IPS-NIHi7 (cell line): Measurements from ENCODE around the gene TM4SF18.
A peak's percentile ranks its signal among the peaks of the same experiment; 100 is the strongest.
"Not testable (repeated sequence)": the region's sequence is repeated elsewhere in the genome, so short reads cannot be mapped to it uniquely, and the experiment has no call there.

Experiments
- DNase-seq: peaks from one replicate; pipeline ENCODE4 v3.0.0; 2012; ENCODE audit warnings: mixed read lengths; ENCODE audit errors: extremely low spot score

Gene TM4SF18, protein sequence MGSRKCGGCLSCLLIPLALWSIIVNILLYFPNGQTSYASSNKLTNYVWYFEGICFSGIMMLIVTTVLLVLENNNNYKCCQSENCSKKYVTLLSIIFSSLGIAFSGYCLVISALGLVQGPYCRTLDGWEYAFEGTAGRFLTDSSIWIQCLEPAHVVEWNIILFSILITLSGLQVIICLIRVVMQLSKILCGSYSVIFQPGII

DNA sequence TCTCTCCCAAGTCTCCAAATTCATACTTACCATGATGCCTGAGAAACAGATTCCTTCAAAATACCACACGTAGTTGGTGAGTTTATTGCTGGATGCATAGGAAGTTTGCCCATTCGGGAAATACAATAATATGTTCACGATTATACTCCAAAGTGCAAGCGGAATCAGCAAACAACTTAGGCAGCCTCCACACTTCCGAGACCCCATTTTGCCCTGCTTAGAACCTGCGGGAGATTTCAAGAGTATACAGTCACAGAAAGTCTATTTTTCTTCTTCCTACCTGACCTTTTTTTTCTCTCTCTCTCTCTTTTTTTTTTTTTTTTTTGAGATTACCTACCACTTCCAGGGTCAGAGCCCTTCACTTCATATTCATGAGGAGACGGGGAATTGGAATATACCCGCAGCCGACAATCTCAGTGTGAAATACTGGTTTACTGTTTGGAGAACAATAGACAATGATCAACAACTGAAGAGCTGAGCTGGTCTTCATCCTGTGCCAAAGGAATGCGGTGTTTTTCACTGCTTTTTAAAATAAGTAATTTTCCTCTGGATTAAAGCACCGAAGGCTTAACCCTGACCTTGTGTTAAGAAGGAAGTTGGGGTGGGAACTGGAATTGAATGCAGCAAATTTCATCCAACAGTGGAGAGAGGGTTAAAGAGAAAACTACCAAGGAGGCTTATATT is at the start of gene TM4SF18:
Gene TM4SF18 (minus strand): TSS at position 461 of the 684 bp plus-strand sequence. CDS start 254 bp downstream, at position 207.
- DNase-seq = no peak

DNA sequence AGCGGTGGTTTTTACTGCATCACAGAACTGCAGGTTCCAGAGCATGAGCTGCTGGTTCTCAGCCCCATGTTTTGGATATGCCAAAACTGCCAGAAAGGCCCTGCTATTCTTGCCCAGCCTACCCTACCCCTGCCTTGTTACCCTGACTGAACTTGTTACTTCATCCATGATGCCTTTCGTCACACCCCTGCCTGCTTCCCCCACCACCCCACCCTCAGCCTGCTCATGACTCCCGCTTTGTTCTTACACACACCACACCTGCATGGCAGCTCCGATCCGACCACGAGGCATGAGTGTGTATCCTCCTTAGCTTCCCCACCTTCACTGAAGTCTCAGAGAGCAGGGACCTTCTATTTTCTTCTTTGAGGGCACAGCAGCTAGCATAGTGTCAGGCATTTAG is 49.1 kb upstream of the TM4SF18 start:
- no peak for DNase-seq

DNA sequence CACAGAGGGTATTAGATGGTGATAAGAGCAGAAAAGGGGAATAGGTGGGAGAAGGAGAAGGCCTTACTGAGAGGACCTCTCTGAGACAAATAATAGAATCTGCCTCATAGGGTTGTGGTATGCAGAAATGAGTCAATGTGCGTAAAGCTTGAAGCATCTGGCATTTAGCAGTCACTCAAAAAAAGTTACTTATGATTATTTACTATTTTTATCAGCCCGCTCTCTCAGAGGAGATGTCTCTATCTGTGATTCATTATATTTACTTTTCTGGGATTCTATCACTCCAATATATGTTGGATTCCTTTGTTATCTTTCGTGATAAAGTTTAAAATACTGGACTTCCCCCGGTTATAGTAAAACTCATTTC is 48.6 kb upstream of the TM4SF18 start:
- no peak for DNase-seq

DNA sequence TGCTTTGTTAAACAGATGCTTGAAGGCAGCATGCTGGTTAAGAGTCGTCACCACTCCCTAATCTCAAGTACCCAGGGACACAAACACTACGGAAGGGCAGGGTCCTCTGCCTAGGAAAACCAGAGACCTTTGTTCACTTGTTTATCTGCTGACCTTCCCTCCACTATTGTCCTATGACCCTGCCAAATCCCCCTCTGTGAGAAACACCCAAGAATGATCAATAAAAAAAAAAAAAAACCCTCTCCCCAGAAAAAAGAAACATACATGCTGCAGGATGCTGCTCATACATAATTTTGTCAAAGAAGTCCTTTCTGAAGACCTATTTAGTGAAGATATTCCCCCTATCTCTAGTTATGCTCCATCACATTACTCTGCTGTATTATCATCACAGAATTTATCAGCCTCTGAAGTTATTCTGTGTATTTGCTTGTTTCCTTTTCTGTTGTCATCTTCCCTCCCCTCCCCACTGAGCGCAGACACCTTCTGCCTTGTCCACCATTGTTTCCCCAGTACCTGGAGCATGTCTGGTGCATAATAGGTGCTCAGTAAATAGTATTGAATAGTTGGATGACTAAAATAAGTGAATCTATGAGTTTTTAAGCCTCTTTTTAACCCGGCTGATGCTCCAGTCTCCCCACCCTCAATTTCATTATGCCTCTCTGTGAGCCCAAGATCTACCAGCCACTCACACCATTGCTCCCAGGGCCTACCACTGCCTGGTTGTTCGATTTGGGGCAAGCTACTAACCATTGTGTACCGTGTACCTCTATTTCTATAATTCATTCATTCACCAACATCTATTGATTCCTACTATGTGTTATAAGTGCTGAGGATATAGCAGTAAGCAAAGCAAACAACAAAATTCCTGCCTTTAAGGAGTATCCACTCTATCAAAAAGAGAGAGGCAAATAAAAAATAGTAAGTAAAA is 48.0 kb upstream of the TM4SF18 start:
- DNase-seq = no peak

DNA sequence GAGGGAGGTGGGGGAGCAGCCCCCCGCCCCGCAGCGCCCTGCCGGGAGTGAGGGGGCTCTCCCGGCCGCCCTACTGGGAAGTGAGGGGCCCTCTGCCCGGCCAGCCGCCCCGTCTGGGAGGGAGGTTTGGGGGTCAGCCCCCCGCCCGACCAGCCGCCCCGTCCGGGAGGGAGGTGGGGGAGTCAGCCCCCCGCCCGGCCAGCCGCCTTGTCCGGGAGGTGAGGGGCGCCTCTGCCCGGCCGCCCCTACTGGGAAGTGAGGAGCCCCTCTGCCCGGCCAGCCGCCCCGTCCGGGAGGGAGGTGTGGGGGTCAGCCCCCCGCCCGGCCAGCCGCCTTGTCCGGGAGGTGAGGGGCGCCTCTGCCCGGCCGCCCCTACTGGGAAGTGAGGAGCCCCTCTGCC is 46.8 kb upstream of the TM4SF18 start:
- not testable (repeated sequence) for DNase-seq

DNA sequence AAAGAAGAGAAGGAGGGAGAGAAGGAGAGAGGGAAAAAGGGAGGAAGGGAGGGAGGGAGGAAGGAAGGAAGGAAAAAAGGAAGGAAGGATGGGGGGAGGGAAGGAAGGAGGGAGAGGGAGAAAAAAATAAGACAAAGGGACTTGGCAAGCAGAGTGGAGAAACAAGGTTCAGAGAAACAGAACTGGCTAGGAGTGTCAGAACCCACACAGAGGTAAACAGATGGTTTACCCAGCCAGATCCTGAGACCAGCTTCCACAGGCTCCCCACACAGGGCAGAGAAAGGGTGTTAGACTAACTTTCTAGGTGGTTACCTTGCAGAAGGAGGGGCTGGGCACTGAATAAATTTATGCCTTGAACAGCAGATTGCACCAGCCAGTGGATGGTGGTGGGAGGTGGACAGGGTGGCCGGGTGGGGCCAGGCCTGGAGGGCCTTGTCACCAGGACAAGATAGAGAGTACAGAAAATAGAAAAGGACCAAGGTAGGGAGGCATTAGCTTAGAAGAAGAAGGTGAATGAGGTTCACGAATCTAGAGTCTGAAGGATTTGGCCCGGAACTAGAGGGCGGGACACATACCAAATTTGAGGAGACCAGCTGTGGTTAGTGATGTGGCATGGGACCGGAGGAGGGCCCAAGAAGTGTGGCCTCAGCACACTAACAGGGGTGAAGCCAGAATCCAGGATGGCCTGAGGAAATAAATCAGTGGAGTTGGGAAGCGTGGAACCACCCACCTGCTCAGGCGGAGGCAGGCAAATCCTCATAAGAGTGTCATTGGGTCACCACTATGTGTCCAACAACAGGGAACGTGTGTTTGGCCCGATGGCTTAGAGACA is 45.3 kb upstream of the TM4SF18 start:
- no peak for DNase-seq

DNA sequence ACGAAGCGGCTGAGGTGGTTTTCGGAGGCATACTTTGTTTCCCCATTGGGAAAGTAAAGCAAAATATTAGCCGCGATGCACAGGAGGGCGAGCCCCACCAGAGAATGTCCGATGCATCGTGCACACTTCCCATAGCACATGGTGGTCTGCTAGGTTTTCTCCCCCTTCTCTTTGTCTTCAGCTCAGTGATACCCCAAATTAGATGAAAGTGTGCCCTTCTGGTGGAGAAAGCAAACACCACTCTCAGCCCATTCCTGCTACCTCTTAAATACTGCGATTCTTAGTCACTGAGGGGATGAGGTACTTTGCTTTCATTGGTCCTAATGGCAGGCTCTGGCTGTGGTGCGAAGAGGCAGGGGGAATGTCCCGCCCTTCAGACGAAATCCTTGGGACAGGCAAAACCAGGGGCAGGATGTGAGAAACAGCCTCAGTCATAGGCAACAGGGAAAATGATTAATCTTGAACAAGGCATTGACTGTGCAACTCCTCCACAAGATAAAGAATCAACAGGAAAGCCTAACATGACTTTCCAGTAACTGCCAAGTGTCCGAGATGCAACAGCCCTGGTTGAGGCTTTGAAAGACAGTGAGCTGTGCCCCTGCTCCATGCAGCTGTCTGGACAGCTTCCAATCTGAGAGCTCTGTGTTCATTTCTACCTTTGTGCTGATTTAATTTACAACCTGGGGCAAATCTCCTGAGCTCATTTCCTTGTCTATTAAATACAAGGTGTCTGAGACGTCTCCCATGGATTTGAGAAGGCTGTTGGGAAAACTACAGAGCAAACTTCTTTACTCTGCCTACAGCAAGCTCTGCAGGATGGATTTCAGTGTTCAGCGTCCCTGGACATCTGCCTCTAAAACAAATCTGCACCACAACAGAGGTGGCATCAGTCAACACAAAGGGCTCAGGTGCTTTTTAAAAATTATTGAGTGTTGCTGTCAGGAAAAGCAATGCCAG is 44.2 kb upstream of the TM4SF18 start, which contains the start of gene TM4SF1:
Gene TM4SF1 (minus strand): TSS at position 242 of the 957 bp plus-strand sequence. CDS start 102 bp downstream, at position 140.
- DNase-seq = peak; percentile 33

DNA sequence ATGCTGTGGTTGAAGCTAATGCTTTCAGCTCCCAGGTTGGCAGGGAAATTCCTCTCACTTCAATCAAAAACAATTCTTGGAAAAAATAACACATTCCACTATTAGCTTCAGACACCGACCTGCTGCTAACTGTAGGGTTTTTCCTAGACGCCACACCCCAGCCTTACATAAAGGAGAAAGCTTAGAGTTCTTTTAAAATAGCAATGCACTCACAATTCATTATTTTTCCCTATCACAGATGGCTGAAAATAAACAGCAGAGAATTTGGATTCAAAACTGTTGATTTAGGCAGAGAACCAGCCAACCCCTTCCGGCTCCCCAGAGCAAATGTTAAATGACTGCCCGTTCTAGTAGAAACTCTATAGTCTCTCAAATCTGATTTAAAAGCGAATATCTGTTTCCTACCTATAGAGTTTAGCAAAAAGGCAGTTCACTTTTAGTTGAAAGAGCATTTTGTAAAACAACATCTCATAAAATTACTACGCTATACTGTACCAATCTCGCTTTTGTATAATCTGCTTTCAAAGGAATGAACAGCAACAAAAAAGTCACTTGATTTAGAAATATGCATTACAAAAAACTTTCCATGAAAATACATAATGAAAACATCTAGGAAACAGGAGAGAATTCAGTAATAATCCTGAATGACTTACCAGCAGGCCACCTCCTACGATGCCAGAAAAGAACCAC is 43.4 kb upstream of the TM4SF18 start:
- DNase-seq = no peak

DNA sequence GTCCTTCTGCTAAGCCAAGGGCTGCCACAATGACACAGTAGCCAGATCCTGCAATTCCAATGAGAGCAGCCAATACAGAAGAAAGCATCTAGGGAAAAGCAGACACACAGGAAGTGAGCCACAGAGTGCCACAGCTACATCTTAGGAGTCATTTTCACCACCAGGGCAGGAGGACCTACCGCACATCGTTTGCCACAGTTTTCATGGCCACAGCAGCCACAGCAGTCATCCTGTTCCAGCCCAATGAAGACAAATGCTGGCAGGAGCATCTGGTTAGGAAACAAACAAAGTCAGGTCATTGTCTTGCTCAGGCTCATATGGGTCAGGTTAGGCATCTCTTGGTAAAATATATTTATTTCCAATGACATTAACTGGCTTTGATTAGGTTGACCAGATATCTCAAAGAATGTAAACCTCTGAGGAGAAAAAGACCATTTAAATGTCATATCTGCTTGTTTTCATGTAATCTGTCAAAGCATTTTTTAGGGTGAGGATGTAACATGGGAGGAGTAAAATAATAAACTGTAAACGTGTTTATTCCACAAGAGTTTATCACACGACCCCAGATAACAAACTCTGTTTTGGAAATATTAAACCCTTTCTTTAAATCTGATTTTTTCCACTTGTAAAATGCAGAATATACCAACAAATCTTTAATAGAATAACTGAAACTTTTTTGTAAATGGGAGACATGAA is 42.2 kb upstream of the TM4SF18 start:
- no peak for DNase-seq

DNA sequence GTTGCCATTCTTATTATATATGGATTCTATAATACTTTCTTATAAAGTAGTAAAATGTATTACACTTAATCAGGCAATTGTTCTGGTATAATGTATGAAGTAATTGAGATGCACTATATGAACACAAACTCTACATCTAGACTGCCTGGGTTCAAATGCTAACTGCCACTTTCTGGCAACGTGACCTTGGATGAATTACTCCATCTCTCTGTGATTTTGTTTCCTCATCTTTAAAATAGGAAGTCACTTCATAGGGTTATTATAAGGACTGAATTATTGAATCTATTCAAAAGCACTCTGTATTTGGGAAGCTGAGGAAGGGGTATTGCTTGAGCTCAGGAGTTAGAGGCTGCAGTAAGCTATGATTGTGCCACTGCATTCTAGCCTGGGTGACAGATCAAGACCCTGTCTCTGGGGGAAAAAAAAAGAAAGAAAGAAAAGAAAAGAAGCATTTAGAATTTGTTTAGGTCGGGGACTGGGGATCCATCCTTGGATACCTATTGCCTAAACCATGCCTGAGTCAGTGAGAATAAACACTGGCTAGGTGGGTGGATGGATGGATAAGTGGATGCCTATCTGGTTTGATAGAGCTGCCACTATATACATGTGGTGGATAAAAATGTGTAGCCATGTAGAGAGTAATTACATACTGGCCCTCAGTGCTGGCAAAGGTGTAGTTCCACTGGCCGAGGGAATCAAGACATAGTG is 41.5 kb upstream of the TM4SF18 start:
- no peak for DNase-seq

DNA sequence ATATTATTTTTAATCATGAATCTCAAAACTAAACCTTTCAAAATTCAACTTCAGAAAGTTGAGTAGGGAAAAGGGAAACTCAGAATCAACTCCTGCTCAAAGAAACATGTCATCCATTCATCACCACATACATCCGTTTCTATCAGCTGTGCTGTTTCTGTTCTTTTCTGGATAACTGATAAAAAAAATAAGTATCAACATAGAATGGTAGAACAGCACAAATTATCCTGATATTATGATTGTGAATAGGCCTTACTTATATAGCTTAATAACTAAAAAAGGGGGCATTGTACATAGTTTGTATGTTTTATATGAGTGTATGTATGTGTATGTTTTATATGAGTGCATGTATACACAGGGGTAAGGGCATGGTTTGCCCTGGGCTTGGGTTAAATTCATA is 41.0 kb upstream of the TM4SF18 start:
- no peak for DNase-seq

DNA sequence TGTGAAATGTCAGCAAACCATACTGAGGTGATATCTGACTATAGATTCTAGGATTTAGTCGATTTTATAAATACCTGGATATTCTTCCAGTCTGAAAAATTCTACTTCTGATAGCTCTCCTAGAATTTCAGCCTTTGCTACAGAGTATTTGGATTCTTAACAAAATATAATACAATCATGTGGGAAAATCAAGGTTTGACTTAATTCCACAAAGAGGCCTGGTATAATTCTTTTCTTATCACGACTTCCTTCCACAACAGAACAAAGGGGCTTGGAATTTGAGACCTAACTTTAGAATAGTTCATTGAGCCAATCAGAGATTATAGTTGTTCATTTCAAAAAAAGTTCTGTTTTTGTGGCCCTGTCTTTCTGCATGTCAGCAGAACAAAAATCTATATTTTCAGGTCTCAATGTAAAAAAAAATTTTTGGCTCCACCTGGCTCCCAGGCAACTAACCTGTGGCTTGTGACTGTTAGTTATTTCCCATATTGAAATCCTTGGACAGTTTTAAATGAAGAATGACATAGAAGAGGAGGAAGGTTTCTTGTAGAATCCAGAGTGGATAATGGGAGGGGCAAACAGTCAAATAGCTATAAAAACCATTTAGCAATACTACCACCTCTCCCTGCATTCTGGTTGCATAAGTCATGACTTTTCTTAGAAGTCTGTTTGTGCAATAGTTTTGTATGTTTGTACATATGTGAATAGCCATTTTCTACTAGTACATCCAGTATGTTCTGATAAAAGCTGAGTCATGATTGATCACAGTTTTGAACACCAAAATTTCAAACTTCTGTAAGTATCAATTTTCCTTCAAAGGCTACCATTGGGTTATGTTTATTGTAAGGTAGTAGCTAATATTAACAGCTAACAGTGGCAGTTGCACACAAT is 40.0 kb upstream of the TM4SF18 start:
- no peak for DNase-seq

DNA sequence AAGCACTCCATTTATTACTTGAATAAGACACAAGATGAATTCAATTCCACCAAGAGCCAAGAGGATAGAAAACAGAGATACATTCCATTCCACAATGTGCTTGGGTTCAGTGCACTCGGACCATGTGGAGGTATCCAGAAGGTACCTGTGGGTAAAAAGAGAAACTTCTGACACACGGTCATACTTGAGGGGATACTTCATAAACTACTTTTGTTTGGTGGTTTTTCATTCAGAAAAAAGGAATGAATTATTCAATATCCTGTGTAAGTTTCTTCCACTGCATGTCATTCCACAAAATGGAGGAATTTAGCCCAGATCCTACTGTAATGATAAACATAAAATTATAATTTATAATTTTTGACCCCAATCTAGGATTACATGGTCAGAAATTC is 38.3 kb upstream of the TM4SF18 start:
- DNase-seq = no peak

DNA sequence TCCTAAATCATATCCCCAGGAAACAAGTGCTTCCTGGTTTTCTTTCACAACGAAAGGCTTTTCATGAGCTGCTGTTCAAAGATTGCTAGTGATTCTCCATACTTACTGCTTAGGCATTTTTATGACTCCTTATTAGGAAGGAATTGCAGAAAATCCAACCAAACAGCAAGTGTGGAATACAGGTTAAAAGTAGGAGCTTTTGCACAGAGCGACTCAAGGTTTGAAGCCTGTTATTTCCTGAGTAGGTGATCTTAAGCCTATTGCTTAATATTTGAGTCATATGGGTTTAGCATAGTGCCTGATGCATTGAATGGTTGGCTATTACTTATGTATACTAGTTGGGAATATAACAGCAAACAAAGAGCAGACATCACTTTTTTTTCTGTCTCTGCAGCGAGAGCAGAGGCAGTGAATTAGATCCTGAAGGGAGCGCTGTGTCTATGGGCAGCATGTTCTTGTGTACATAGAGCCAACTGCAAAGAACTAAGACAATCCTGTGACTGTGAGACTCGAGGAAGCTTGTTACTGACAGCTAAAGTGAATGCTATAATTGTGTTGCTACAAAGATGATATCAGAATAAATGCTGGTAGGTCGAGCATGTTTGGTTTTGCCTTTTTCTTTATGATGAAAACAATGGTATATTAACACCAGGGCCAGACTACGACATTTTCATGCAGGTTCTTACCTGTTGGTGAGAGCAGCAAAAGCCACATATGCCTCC is 37.7 kb upstream of the TM4SF18 start:
- DNase-seq = no peak

DNA sequence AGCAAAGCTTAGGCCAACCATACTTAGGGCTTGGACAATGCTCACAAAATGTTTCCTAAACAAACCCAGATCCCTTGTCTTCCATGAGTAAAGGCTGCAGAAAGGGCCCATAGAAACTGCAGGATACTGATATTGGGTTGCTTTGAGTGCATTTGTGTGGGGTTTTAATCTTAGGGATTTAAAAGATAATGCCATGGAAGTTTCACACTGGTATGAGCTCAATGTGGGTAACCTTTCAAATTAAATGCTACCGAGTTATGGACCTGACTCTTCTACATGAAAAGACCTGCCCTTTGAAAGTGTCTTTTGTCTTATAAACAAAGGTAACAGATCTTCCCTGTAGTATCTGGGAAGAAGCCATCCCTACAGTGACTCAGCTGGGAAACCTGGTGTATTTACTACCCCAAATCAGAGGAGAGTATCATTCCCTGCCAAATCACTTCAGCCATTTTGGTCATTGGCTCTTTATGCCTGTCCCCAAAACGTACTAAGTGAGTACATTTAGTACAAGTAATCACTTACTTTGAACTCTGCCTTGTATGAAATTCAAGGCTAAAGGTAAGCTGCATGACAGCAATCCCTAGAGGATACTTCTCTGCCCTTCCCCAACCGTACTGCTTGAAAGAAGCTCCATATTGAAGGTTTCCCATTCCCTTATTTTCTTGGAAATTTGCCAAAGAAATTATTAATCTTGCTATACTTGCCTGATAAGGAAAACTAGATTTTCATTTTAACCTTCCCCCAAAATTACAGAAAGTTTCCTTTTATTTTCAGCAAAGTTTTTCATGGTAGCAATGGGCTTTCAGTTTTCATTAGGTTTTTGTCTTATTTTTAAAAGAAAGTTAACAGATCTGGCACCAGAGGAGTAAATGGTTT is 36.8 kb upstream of the TM4SF18 start:
- DNase-seq = peak; percentile 38
